ENCODE data around the gene MAP3K12. TPM values are rescaled to one million over a fixed set of nuclear protein-coding genes. Genes with fewer than 3 reads are reported as not detected.

The MAP3K12 gene
- total and polyA plus RNA-seq, 5 donors from 2014 or later, result 3.8 to 31.5 (median 4.5) TPM

GRCh38 chr12:53480491-53481442 lies 18.5 kb downstream of the MAP3K12 start:
- Histone ChIP-seq H3K36me3 (ENCODE audit: control insufficient read depth, insufficient read depth, low read length) (peaks cover 86% of the 10 kb centered on the region), H3K27ac (ENCODE audit: insufficient read depth, low read length, poor library complexity, severe bottlenecking) (no peak overlapping the region), H3K4me1 (ENCODE audit: control insufficient read depth, insufficient read depth, low read length, poor library complexity, severe bottlenecking) (peaks cover 2% of the 10 kb centered on the region), H3K4me3 (ENCODE audit: low read depth, low read length) (no peak overlapping the region), H3K27me3 (ENCODE audit: control insufficient read depth, insufficient read depth, low read length) (no peaks in the 10 kb centered on the region), H3K9me3 (ENCODE audit: control insufficient read depth in 2 of 2, low read length in 2 of 2) (no peaks in the 10 kb centered on the region)
- ATAC-seq (ENCODE audit: low read depth in 2 of 2), result no peak
- Mint-ChIP-seq H3K36me3 (peaks cover 37% of the 10 kb centered on the region), H3K4me1 (peaks cover 0 to 25% (median 13%) of the 10 kb centered on the region in 4 donors), H3K9me3 (no peaks in the 10 kb centered on the region), H3K27me3 (no peaks in the 10 kb centered on the region), H3K27ac (peak overlapping the region in 1 of 3 donors; percentile 76), H3K4me3 (no peak overlapping the region)
- no peak for DNase-seq

DNA sequence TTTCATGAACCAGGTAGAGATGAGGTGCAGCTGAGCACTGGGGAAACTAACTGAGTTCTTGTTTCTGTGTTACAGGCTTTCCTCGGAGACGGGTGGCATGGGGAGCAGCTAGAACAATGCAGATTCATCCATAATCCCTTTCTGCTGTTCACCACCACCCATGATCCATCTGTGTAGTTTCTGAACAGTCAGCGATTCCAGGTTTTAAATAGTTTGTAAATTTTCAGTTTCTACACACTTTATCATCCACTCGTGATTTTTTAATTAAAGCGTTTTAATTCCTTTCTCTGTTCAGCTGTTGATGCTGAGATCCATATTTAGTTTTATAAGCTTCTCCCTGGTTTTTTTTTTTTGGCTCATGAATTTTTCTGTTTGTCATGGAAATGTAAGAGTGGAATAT lies 19.9 kb downstream of the MAP3K12 start:
- Histone ChIP-seq H3K27me3 (ENCODE audit: control insufficient read depth, insufficient read depth, low read length) (no peaks in the 10 kb centered on the region), H3K36me3 (ENCODE audit: control insufficient read depth, insufficient read depth, low read length) (peaks cover 86% of the 10 kb centered on the region), H3K4me3 (ENCODE audit: low read depth, low read length) (no peak overlapping the region), H3K27ac (ENCODE audit: insufficient read depth, low read length, poor library complexity, severe bottlenecking) (no peak overlapping the region), H3K9me3 (ENCODE audit: control insufficient read depth in 2 of 2, low read length in 2 of 2) (no peaks in the 10 kb centered on the region), H3K4me1 (ENCODE audit: control insufficient read depth, insufficient read depth, low read length, poor library complexity, severe bottlenecking) (peaks cover 9% of the 10 kb centered on the region)
- DNase-seq, result no peak
- no peak for ATAC-seq (ENCODE audit: low read depth in 2 of 2)
- Mint-ChIP-seq H3K9me3 (no peaks in the 10 kb centered on the region), H3K27me3 (no peaks in the 10 kb centered on the region), H3K4me3 (no peak overlapping the region), H3K36me3 (peaks cover 42% of the 10 kb centered on the region), H3K27ac (peak overlapping the region in 1 of 3 donors; percentile 20), H3K4me1 (peaks cover 2 to 38% (median 22%) of the 10 kb centered on the region in 4 donors)

DNA sequence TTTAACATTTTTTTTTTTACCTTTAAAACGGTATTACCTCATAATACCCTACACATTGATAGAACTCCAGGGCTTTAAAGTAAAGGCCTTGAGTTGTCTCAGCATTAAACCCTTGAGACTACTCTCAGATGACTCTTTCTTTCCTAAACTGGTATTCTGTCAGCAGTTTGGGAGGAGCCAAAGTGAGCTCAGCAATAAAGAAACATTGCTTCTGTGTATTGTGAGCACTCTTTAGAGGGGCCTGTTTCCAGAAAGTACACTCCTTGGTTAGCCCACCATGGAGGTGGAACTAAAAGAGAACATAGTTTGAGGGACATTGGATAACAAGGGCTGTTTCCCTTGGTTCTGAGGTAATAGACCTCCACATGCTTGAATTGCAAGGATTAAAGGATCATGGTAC lies 20.4 kb downstream of the MAP3K12 start:
- H3K4me1 Mint-ChIP-seq, result peaks cover 7 to 43% (median 27%) of the 10 kb centered on the region in 4 donors
- peak overlapping the region in 2 of 3 donors; percentile 20 to 49 for H3K27ac Mint-ChIP-seq
- Histone ChIP-seq H3K36me3 (ENCODE audit: control insufficient read depth, insufficient read depth, low read length) (peaks cover 87% of the 10 kb centered on the region), H3K4me1 (ENCODE audit: control insufficient read depth, insufficient read depth, low read length, poor library complexity, severe bottlenecking) (peaks cover 14% of the 10 kb centered on the region), H3K27ac (ENCODE audit: insufficient read depth, low read length, poor library complexity, severe bottlenecking) (no peak overlapping the region), H3K27me3 (ENCODE audit: control insufficient read depth, insufficient read depth, low read length) (no peaks in the 10 kb centered on the region), H3K9me3 (ENCODE audit: control insufficient read depth in 2 of 2, low read length in 2 of 2) (no peaks in the 10 kb centered on the region), H3K4me3 (ENCODE audit: low read depth, low read length) (no peak overlapping the region)
- no peaks in the 10 kb centered on the region for H3K27me3 Mint-ChIP-seq
- H3K36me3 Mint-ChIP-seq, result peaks cover 46% of the 10 kb centered on the region
- no peak overlapping the region for H3K4me3 Mint-ChIP-seq
- no peaks in the 10 kb centered on the region for H3K9me3 Mint-ChIP-seq
- ATAC-seq (ENCODE audit: low read depth in 2 of 2), result no peak
- no peak for DNase-seq

DNA sequence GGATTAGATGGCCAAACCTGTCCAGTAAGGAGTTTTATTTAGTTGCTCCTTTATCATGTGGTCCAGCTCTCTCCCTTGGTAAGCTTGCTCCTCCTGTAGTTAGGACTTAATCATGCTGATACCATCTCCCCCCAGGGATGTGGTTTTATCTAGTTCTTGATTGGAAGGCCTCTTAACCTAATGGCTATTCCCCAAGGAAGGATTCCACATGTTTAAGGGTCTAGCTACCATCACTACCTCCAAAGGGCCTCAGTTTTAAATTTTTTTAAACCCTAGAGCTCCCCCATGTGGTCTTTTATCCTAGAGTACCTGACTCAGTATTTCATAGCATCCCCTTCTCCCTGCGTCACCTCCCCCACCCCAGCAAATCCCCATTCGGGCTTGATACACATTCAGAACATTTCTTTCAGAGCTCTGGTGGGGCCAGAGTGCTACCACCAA lies 22.5 kb downstream of the MAP3K12 start:
- Histone ChIP-seq H3K27ac (ENCODE audit: insufficient read depth, low read length, poor library complexity, severe bottlenecking) (peak overlapping the region; percentile 55), H3K4me1 (ENCODE audit: control insufficient read depth, insufficient read depth, low read length, poor library complexity, severe bottlenecking) (peaks cover 20% of the 10 kb centered on the region), H3K27me3 (ENCODE audit: control insufficient read depth, insufficient read depth, low read length) (no peaks in the 10 kb centered on the region), H3K4me3 (ENCODE audit: low read depth, low read length) (no peak overlapping the region), H3K36me3 (ENCODE audit: control insufficient read depth, insufficient read depth, low read length) (peaks cover 88% of the 10 kb centered on the region), H3K9me3 (ENCODE audit: control insufficient read depth in 2 of 2, low read length in 2 of 2) (no peaks in the 10 kb centered on the region)
- H3K36me3 Mint-ChIP-seq, result peaks cover 48% of the 10 kb centered on the region
- no peaks in the 10 kb centered on the region for H3K27me3 Mint-ChIP-seq
- H3K9me3 Mint-ChIP-seq, result no peaks in the 10 kb centered on the region
- ATAC-seq (ENCODE audit: low read depth in 2 of 2), result peak in 1 of 2 donors; percentile 21
- H3K4me1 Mint-ChIP-seq, result peaks cover 15 to 57% (median 41%) of the 10 kb centered on the region in 4 donors
- peak overlapping the region in 2 of 4 donors; percentile 42 to 44 for H3K4me3 Mint-ChIP-seq
- H3K27ac Mint-ChIP-seq, result peak overlapping the region in 2 of 3 donors; percentile 71 to 74
- DNase-seq, result no peak

DNA sequence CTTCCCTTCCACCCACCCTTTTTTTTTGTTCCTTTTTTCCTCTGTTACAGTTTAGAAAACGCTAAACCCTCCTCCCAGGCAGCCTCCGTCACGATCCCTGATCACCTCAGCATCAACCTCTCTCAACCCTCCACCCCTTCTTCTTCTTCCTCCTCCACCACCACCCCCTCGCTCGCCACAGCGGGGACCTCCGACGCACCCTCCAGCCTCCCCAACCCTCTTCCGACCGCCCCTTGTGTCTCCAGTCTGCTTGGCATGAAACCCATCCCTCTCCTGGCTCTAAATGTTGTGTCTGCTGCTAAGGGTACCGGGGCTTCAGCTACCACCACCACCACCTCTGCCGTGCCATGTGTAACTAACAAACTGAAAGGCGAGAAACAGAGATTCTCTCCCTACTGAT lies 24.4 kb downstream of the MAP3K12 start:
- Histone ChIP-seq H3K9me3 (ENCODE audit: control insufficient read depth in 2 of 2, low read length in 2 of 2) (no peaks in the 10 kb centered on the region), H3K4me1 (ENCODE audit: control insufficient read depth, insufficient read depth, low read length, poor library complexity, severe bottlenecking) (peaks cover 18% of the 10 kb centered on the region), H3K27ac (ENCODE audit: insufficient read depth, low read length, poor library complexity, severe bottlenecking) (no peak overlapping the region), H3K4me3 (ENCODE audit: low read depth, low read length) (peak overlapping the region; percentile 15), H3K27me3 (ENCODE audit: control insufficient read depth, insufficient read depth, low read length) (no peaks in the 10 kb centered on the region), H3K36me3 (ENCODE audit: control insufficient read depth, insufficient read depth, low read length) (peaks cover 94% of the 10 kb centered on the region)
- Mint-ChIP-seq H3K9me3 (no peaks in the 10 kb centered on the region), H3K27ac (peak overlapping the region; percentile 2 to 94 (median 84)), H3K4me3 (peak overlapping the region; percentile 17 to 56 (median 40)), H3K27me3 (no peaks in the 10 kb centered on the region), H3K36me3 (peaks cover 54% of the 10 kb centered on the region), H3K4me1 (peaks cover 25 to 64% (median 40%) of the 10 kb centered on the region in 4 donors)
- no peak for DNase-seq
- ATAC-seq (ENCODE audit: low read depth in 2 of 2), result no peak

GRCh38 chr12:53474077-53474476 lies 25.2 kb downstream of the MAP3K12 start:
- Mint-ChIP-seq H3K4me3 (peak overlapping the region in 3 of 4 donors; percentile 29 to 40 (median 38)), H3K27ac (peak overlapping the region; percentile 37 to 84 (median 50)), H3K4me1 (peaks cover 25 to 56% (median 39%) of the 10 kb centered on the region in 4 donors), H3K36me3 (peaks cover 51% of the 10 kb centered on the region), H3K9me3 (no peaks in the 10 kb centered on the region), H3K27me3 (no peaks in the 10 kb centered on the region)
- peaks cover 94% of the 10 kb centered on the region for H3K36me3 ChIP-seq (ENCODE audit: control insufficient read depth, insufficient read depth, low read length)
- H3K4me1 ChIP-seq (ENCODE audit: control insufficient read depth, insufficient read depth, low read length, poor library complexity, severe bottlenecking), result peaks cover 18% of the 10 kb centered on the region
- H3K27me3 ChIP-seq (ENCODE audit: control insufficient read depth, insufficient read depth, low read length), result no peaks in the 10 kb centered on the region
- no peaks in the 10 kb centered on the region for H3K9me3 ChIP-seq (ENCODE audit: control insufficient read depth in 2 of 2, low read length in 2 of 2)
- H3K4me3 ChIP-seq (ENCODE audit: low read depth, low read length), result peak overlapping the region; percentile 15
- ATAC-seq (ENCODE audit: low read depth in 2 of 2) (no peak), DNase-seq (no peak)
- peak overlapping the region; percentile 20 for H3K27ac ChIP-seq (ENCODE audit: insufficient read depth, low read length, poor library complexity, severe bottlenecking)

DNA sequence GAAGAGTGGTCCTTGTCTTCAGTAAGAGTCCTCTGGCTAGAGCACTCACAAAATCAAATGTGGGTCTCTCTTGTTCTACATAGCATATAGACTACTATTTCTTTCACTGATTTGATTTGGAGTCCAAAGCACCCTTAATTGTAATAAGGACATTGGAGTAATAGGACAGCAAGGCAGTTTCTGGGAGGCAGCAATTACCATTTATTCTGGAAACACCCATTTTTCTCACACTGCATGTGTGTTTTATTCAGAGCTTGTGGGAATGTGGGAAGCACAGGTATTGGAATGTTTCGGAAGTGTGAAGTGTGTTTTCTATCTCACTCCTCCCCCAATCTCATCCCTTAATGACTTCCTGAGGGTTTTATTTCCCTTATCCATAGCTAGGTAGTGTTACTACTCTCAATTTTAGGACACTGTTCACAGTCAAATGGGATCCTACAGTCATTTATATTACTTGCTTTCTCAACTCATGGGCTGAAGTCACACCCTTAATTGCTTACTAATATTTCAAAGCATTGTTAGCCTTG lies 27.1 kb downstream of the MAP3K12 start:
- no peaks in the 10 kb centered on the region for H3K27me3 Mint-ChIP-seq
- no peak for ATAC-seq (ENCODE audit: low read depth in 2 of 2)
- Histone ChIP-seq H3K27me3 (ENCODE audit: control insufficient read depth, insufficient read depth, low read length) (no peaks in the 10 kb centered on the region), H3K4me1 (ENCODE audit: control insufficient read depth, insufficient read depth, low read length, poor library complexity, severe bottlenecking) (peaks cover 18% of the 10 kb centered on the region), H3K27ac (ENCODE audit: insufficient read depth, low read length, poor library complexity, severe bottlenecking) (no peak overlapping the region), H3K4me3 (ENCODE audit: low read depth, low read length) (no peak overlapping the region), H3K9me3 (ENCODE audit: control insufficient read depth in 2 of 2, low read length in 2 of 2) (no peaks in the 10 kb centered on the region), H3K36me3 (ENCODE audit: control insufficient read depth, insufficient read depth, low read length) (peaks cover 97% of the 10 kb centered on the region)
- H3K4me1 Mint-ChIP-seq, result peaks cover 25 to 55% (median 40%) of the 10 kb centered on the region in 4 donors
- H3K27ac Mint-ChIP-seq, result no peak overlapping the region
- peaks cover 64% of the 10 kb centered on the region for H3K36me3 Mint-ChIP-seq
- no peaks in the 10 kb centered on the region for H3K9me3 Mint-ChIP-seq
- no peak for DNase-seq
- H3K4me3 Mint-ChIP-seq, result no peak overlapping the region
